Left lung (tissue), 10 donors: ENCODE results near the gene GGA1. TPM values are rescaled to one million over a fixed set of nuclear protein-coding genes. Genes with fewer than 3 reads are reported as not detected.

Experiments
- ATAC-seq: fragments of 200-7000 bp; cut with Tn5 transposase; one replicate; pipeline ENCODE4 v1.9.1; 2020; ENCODE audit warnings: moderate library complexity
- DNase-seq, 4 donors: peaks; one replicate each; pipeline ENCODE4 v3.0.0-alpha.2; 2013 to 2020
- H3K27ac ChIP-seq, 2 donors: fragments of 200-600 bp; sonication (generic) in 1 of 2; one replicate each; pipeline versions ENCODE4 v1.5.0 to v1.8.0; 2020 to 2021
- H3K27me3 ChIP-seq, 2 donors: fragments of 200-600 bp; sonication (generic) in 1 of 2; one replicate each; pipeline versions ENCODE4 v1.5.0 to v1.8.0; 2020 to 2021
- H3K36me3 ChIP-seq, 2 donors: fragments of 200-600 bp; sonication (generic) in 1 of 2; one replicate each; pipeline versions ENCODE4 v1.5.0 to v1.8.0; 2020 to 2021
- H3K4me1 ChIP-seq, 2 donors: fragments of 200-600 bp; one replicate each; pipeline ENCODE4 v1.8.0; 2021
- H3K4me3 ChIP-seq, 2 donors: fragments of 200-600 bp; sonication (generic) in 1 of 2; one replicate each; pipeline versions ENCODE4 v1.5.0 to v1.8.0; 2020 to 2021; ENCODE audit warnings: mild to moderate bottlenecking in 1 of 2
- H3K9me3 ChIP-seq, 2 donors: fragments of 200-600 bp; sonication (generic) in 1 of 2; one replicate each; pipeline versions ENCODE4 v1.5.0 to v1.8.0; 2020 to 2021
- intact Hi-C, 2 donors: fragments of 100-400 bp; cut with DNase I; formaldehyde crosslinking; loops; one replicate each; pipeline versions ENCODE4 v1.11.2 to v1.14.2; 2022
- polyA plus RNA-seq, 6 donors: library from polyadenylated mRNA; unstranded; fragments of 120-200 nt; gene quantifications; one replicate each; pipeline ENCODE4 v1.2.1, GENCODE V29; 2013; ENCODE audit not compliant: insufficient read length in 6 of 6
- total RNA-seq, 2 donors: library from RNA; stranded (reverse); fragmentation: NEBNext Ultra II Directional; extraction: Animal tissue kit (Norgen Biotek cat#: 25700); gene quantifications; one replicate each; pipeline ENCODE4 v1.2.1, GENCODE V29; 2021
- TF ChIP-seq, protein P1 (sequence below), 2 donors: fragments of 200-600 bp; sonication (generic) in 1 of 2; IDR thresholded peaks; one replicate each; pipeline versions ENCODE4 v1.5.0 to v1.8.0; 2021; ENCODE audit warnings: antibody characterized with exemption in 2 of 2
- donor health status: DM: no; HTN: yes; CAD: no.
- donor health status: DM: no; HTN: no; CAD: no.

GGA1 gene
- total and polyA plus RNA-seq, 8 donors = 49.6 to 71.2 (median 58.8) TPM

DNA sequence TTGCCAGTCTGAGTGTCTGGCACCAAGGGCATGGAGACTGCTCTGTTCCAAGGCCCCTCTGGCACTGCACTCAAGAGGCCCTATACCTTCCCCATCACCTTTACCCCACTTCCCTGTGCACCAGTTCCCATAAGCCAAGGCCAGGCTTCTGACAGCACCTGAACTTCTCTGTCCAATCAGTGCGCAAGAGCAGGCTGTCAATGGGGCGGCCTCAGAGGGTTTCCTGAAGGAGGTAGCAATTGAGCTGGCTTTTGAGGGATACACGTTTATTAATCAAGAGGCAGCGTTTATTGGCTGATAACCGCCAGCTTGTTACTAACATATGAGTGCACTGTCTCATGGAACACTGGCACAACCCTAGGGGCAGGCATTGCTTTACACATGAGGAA, 32.9 kb downstream of the GGA1 start:
- ATAC-seq = no peak

DNA sequence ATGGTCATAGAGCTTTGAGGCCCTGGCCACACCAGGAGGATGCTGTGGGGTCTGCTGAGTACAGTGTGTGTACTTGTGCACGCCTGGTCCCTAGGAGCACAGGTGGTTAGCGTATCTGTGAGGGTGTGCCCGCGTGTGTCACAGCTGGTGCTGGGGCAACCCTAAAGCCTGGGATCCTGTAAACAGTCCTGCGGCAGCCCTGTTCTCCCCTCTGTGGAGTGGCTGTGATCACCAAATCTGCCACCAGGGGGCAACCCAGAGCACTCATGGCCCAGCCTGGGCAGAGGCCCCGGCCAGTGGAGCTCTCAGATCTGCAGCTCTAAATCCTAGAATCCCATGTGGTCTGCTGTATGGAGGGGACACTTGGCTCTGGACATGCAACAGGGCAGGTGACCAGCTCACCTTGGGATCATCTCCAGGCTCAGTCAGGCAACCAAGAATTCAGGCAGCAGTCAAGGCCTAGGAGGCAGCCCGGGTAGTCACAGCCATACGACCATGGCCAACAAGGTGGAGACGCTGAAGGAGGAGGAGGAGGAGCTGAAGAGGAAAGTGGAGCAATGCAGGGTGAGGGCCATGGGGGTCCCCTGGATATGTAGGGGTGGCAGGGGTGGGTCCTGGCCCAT, 34.7 kb downstream of the GGA1 start:
- Histone ChIP-seq H3K36me3 (peaks cover 0 to 68% of the 10 kb centered on the region in 2 donors), H3K4me1 (peaks cover 4 to 52% of the 10 kb centered on the region in 2 donors), H3K27me3 (no peaks in the 10 kb centered on the region), H3K9me3 (no peaks in the 10 kb centered on the region), H3K27ac (no peak overlapping the region), H3K4me3 (no peak overlapping the region)
- intact Hi-C loops = loop anchor here in 1 of 2 donors (5.0 to 10.0 kb wide), 2 partner anchors 39 to 141 kb away; no protein-coding TSS in a partner anchor
- peak; percentile 88 for ATAC-seq
- TF ChIP-seq, protein P1, sequence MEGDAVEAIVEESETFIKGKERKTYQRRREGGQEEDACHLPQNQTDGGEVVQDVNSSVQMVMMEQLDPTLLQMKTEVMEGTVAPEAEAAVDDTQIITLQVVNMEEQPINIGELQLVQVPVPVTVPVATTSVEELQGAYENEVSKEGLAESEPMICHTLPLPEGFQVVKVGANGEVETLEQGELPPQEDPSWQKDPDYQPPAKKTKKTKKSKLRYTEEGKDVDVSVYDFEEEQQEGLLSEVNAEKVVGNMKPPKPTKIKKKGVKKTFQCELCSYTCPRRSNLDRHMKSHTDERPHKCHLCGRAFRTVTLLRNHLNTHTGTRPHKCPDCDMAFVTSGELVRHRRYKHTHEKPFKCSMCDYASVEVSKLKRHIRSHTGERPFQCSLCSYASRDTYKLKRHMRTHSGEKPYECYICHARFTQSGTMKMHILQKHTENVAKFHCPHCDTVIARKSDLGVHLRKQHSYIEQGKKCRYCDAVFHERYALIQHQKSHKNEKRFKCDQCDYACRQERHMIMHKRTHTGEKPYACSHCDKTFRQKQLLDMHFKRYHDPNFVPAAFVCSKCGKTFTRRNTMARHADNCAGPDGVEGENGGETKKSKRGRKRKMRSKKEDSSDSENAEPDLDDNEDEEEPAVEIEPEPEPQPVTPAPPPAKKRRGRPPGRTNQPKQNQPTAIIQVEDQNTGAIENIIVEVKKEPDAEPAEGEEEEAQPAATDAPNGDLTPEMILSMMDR (IDR thresholded peaks at IDR 0.05) = peak; percentile 87 to 98
- DNase-seq = peak; percentile 67 to 95 (median 82)

More for the DNA sequence above, 32.9 kb downstream of the GGA1 start:
- TF ChIP-seq, protein P1 (IDR thresholded peaks at IDR 0.05) = no peak
- Histone ChIP-seq H3K36me3 (peaks cover 0 to 50% of the 10 kb centered on the region in 2 donors), H3K27me3 (no peaks in the 10 kb centered on the region), H3K27ac (peak overlapping the region in 1 of 2 donors; percentile 95), H3K4me3 (peak overlapping the region in 1 of 2 donors; percentile 74), H3K9me3 (no peaks in the 10 kb centered on the region), H3K4me1 (peaks cover 4 to 70% of the 10 kb centered on the region in 2 donors)
- intact Hi-C loops = loop anchor here in 1 of 2 donors (5.0 to 10.0 kb wide), 2 partner anchors 41 to 143 kb away; no protein-coding TSS in a partner anchor
- no peak for DNase-seq

DNA sequence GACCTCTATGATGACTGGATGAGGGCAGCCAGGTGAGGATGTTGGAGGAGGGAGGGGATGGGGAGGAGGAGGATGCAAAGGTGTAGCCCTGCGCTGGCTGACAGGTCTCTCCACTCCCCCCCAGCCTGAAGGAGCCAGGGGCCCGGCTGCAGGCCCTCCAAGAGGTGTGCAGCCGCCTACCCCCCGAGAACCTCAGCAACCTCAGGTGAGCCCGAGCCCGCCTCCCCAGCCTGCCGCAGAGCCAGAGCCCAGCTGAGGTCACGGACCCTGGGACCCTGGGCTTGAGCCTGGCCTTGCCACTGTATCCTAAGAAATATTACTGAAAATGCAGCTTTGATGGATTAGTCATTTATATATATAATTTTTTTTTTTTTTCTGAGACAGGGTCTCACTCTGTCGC, 38.7 kb downstream of the GGA1 start:
- Histone ChIP-seq H3K4me1 (peaks cover 0 to 16% of the 10 kb centered on the region in 2 donors), H3K9me3 (no peaks in the 10 kb centered on the region), H3K27ac (no peak overlapping the region), H3K4me3 (no peak overlapping the region), H3K27me3 (no peaks in the 10 kb centered on the region), H3K36me3 (peaks cover 0 to 97% of the 10 kb centered on the region in 2 donors)
- intact Hi-C loops = loop anchor here in 1 of 2 donors (10.0 kb wide), 1 partner anchor 137 kb away; no protein-coding TSS in a partner anchor
- DNase-seq = no peak
- TF ChIP-seq, protein P1 (IDR thresholded peaks at IDR 0.05) = no peak
- no peak for ATAC-seq

DNA sequence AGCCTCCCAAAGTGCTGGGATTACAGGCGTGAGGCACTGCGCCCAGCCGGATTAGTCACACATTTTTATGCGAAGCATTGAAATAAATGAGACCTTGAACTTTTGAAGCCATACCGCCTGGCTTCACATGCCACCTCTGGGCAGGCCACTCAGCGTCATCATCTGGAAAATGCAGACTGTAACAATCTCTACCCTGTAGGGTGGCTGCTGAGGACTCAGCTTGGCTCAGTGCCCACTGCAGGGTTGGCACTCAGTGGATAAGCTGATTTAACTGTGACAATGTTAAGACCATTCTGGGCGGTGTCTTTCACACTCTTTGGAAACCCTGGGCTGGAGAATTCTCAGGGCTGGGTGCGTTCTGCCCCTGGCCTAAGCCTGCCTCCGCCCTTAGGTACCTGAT, 39.3 kb downstream of the GGA1 start:
- peaks cover 0 to 97% of the 10 kb centered on the region in 2 donors for H3K36me3 ChIP-seq
- no peaks in the 10 kb centered on the region for H3K27me3 ChIP-seq
- H3K9me3 ChIP-seq = no peaks in the 10 kb centered on the region
- intact Hi-C loops = loop anchor here in 1 of 2 donors (10.0 kb wide), 1 partner anchor 137 kb away; no protein-coding TSS in a partner anchor
- H3K4me1 ChIP-seq = peaks cover 0 to 10% of the 10 kb centered on the region in 2 donors
- ATAC-seq (no peak), DNase-seq (no peak)
- TF ChIP-seq, protein P1 (IDR thresholded peaks at IDR 0.05) = no peak
- no peak overlapping the region for H3K27ac ChIP-seq
- no peak overlapping the region for H3K4me3 ChIP-seq

DNA sequence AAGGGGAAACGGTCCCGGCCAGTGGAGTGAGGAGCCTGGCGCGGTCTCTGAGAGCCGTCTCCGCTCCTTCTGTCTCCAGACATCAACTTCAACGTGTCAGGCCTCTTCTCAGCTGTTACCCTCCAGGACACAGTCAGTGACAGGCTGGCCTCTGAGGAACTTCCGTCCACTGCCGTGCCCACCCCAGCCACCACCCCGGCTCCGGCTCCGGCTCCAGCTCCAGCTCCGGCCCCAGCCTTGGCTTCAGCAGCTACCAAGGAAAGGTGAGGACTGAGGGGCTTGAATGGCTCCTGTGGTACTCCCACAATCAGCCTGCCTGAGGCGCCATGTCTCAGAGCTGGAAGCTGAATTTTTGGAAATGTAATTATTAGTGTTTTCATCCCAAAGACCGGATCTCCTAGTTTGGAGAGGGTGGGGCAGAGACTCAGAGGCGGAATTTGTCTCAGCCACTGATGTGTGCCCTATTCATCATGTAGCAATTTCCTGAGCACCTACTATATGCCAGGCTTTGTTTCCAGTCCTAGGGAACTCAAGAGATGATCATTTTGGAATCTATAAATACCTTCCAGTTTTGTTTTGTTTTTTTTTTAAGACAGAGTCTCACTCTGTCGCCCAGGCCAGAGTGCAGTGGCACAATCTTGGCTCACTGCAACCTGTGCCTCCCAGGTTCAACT, 42.0 kb downstream of the GGA1 start:
- H3K36me3 ChIP-seq = peaks cover 0 to 94% of the 10 kb centered on the region in 2 donors
- H3K27ac ChIP-seq = no peak overlapping the region
- ATAC-seq (no peak), DNase-seq (no peak)
- no peaks in the 10 kb centered on the region for H3K4me1 ChIP-seq
- TF ChIP-seq, protein P1 (IDR thresholded peaks at IDR 0.05) = no peak
- H3K9me3 ChIP-seq = no peaks in the 10 kb centered on the region
- H3K27me3 ChIP-seq = no peaks in the 10 kb centered on the region
- no peak overlapping the region for H3K4me3 ChIP-seq
- intact Hi-C loops = no loop called here
